HCT116 (cell line): ENCODE measurements around the gene MYCN. TPM values are rescaled to one million over a fixed set of nuclear protein-coding genes. Genes with fewer than 3 reads are reported as not detected.

Experiments used
- ATAC-seq: fragments of 200-7000 bp; cut with Tn5 transposase; 2 replicates; pipeline ENCODE4 v1.9.1; 2020; ENCODE audit warnings: mild to moderate bottlenecking, moderate library complexity
- BruUV-seq: library from RNA; stranded (reverse); fragments of 400-500 nt; replicated peaks from 2 replicates; lab custom pipeline; 2021; lab: Mats Ljungman, UMichigan
- CTCF ChIA-PET: fragments of 300-600 bp; sonication (Branson Sonifier 250); formaldehyde crosslinking; loops from one replicate; lab custom pipeline; 2021; ENCODE audit warnings: antibody characterized with exemption; lab: Charles Lee
- POLR2A ChIA-PET: fragments of 300-600, 350-600 bp; sonication (Branson Sonifier 250); formaldehyde crosslinking; loops from one replicate; lab custom pipeline; 2021; ENCODE audit warnings: antibody characterized with exemption; lab: Charles Lee
- RAD21 ChIA-PET, 2 experiments: fragments of 300-600 bp; sonication (Branson Sonifier 250); formaldehyde crosslinking; loops; one replicate each; lab custom pipeline; 2023; ENCODE audit warnings: low total read pairs in 2 of 2; ENCODE audit not compliant: uncharacterized antibody in 2 of 2, unreplicated experiment in 2 of 2, low non-redundant PET in 1 of 2; lab: Charles Lee
- DNase-seq: peaks from one replicate; pipeline ENCODE4 v3.0.0-alpha.2; 2010; ENCODE audit warnings: low read depth, low spot score
- H2AFZ ChIP-seq: fragments of 200-600 bp; shearing (Covaris generic), sonication (generic); 2 replicates; pipeline ENCODE4 v1.6.1; 2017; ENCODE audit warnings: low read depth, mixed run types, mixed read lengths, antibody characterized with exemption, low read length; ENCODE audit not compliant: poor library complexity, severe bottlenecking
- H3K27ac ChIP-seq: 2 replicates; pipeline ENCODE4 v1.5.1; 2012; ENCODE audit warnings: low read depth, low read length
- H3K27me3 ChIP-seq: fragments of 200-600 bp; sonication (generic); 2 replicates; pipeline ENCODE4 v1.6.1; 2016; ENCODE audit warnings: mixed run types, low read length, mixed read lengths; ENCODE audit not compliant: insufficient read depth
- H3K36me3 ChIP-seq, 2 experiments: fragments of 200-500 bp in 1 of 2; fragments of 200-600 bp in 1 of 2; sonication (Bioruptor generic) in 1 of 2; sonication (generic) in 1 of 2; 2 replicates each; pipeline versions ENCODE4 v1.5.1 to v1.6.1; 2014 to 2016; ENCODE audit warnings: low read length in 2 of 2, inconsistent platforms in 1 of 2, mixed read lengths in 1 of 2, mixed run types in 1 of 2; ENCODE audit not compliant: insufficient read depth in 2 of 2, control insufficient read depth in 1 of 2
- H3K4me1 ChIP-seq, 2 experiments: fragments of 200-600 bp in 1 of 2; sonication (generic) in 1 of 2; 2 replicates each; pipeline versions ENCODE4 v1.5.1 to v1.6.1; 2012 to 2017; ENCODE audit warnings: low read length in 2 of 2, inconsistent platforms in 1 of 2, mild to moderate bottlenecking in 1 of 2, mixed read lengths in 1 of 2, mixed run types in 1 of 2, moderate library complexity in 1 of 2; ENCODE audit not compliant: insufficient read depth in 2 of 2, control insufficient read depth in 1 of 2
- H3K4me2 ChIP-seq: fragments of 200-600 bp; sonication (generic); 2 replicates; pipeline ENCODE4 v1.6.1; 2017; ENCODE audit warnings: mixed run types, low read length, mixed read lengths
- H3K4me3 ChIP-seq, 2 experiments: fragments of 200-600 bp in 1 of 2; sonication (generic) in 1 of 2; replicated peaks in 1 of 2; 2 replicates each; pipeline ENCODE4 v1.5.1; 2011 to 2016; ENCODE audit warnings: low read length in 2 of 2, control low read depth in 1 of 2, low read depth in 1 of 2, mild to moderate bottlenecking in 1 of 2, mixed read lengths in 1 of 2, mixed run types in 1 of 2
- H3K79me2 ChIP-seq: fragments of 200-600 bp; sonication (generic); 2 replicates; pipeline ENCODE4 v1.6.1; 2017; ENCODE audit warnings: mild to moderate bottlenecking, mixed run types, low read length, moderate library complexity, mixed read lengths; ENCODE audit not compliant: insufficient read depth
- H3K9ac ChIP-seq: fragments of 200-600 bp; sonication (generic); 2 replicates; pipeline ENCODE4 v1.6.1; 2016; ENCODE audit warnings: low read length, mixed read lengths
- H3K9me2 ChIP-seq: fragments of 200-600 bp; sonication (generic), shearing (Covaris generic); 2 replicates; pipeline ENCODE4 v1.6.1; 2017; ENCODE audit warnings: mixed run types, mild to moderate bottlenecking, moderate library complexity; ENCODE audit not compliant: insufficient read depth
- H3K9me3 ChIP-seq, 2 experiments: fragments of 200-500 bp in 1 of 2; fragments of 200-600 bp in 1 of 2; sonication (Bioruptor generic) in 1 of 2; sonication (generic) in 1 of 2; 2 replicates each; pipeline ENCODE4 v1.6.1; 2014 to 2017; ENCODE audit warnings: low read length in 2 of 2, mixed read lengths in 2 of 2, inconsistent platforms in 1 of 2, low read depth in 1 of 2, mild to moderate bottlenecking in 1 of 2, mixed run types in 1 of 2, moderate library complexity in 1 of 2; ENCODE audit not compliant: control insufficient read depth in 1 of 2, insufficient read depth in 1 of 2
- H4K20me1 ChIP-seq: fragments of 200-600 bp; sonication (generic), shearing (Covaris generic); 2 replicates; pipeline ENCODE4 v1.6.1; 2017; ENCODE audit warnings: mixed run types, mild to moderate bottlenecking, moderate library complexity; ENCODE audit not compliant: insufficient read depth
- ATF3 ChIP-seq: IDR thresholded peaks from 2 replicates; pipeline ENCODE4 v1.6.1; 2012
- CEBPB ChIP-seq: IDR thresholded peaks from 2 replicates; pipeline ENCODE4 v1.6.1; 2012; ENCODE audit warnings: low read depth
- EGR1 ChIP-seq: IDR thresholded peaks from 2 replicates; pipeline ENCODE4 v1.6.1; 2012; ENCODE audit warnings: low read depth
- EZH2phosphoT487 ChIP-seq: fragments of 200-600 bp; IDR thresholded peaks from 2 replicates; pipeline ENCODE4 v1.6.1; 2018; ENCODE audit warnings: antibody characterized with exemption, borderline replicate concordance
- FOSL1 ChIP-seq: IDR thresholded peaks from 2 replicates; pipeline ENCODE4 v1.6.1; 2012; ENCODE audit warnings: low read depth
- JUND ChIP-seq: IDR thresholded peaks from 2 replicates; pipeline ENCODE4 v1.6.1; 2012
- POLR2AphosphoS5 ChIP-seq: IDR thresholded peaks from 2 replicates; pipeline ENCODE4 v1.6.1; 2011; ENCODE audit warnings: mild to moderate bottlenecking, low read depth, low read length, moderate library complexity
- RAD21 ChIP-seq: IDR thresholded peaks from 2 replicates; pipeline ENCODE4 v1.6.1; 2012; ENCODE audit warnings: low read depth, mild to moderate bottlenecking
- SIN3A ChIP-seq: IDR thresholded peaks from 2 replicates; pipeline ENCODE4 v1.6.1; 2012; ENCODE audit warnings: low read depth
- SP1 ChIP-seq: IDR thresholded peaks from 2 replicates; pipeline ENCODE4 v1.6.1; 2012; ENCODE audit warnings: low read depth
- SRF ChIP-seq: IDR thresholded peaks from 2 replicates; pipeline ENCODE4 v1.6.1; 2012; ENCODE audit warnings: low read depth
- YY1 ChIP-seq: IDR thresholded peaks from 2 replicates; pipeline ENCODE4 v1.6.1; 2011; ENCODE audit warnings: low read length, low read depth, moderate library complexity, mild to moderate bottlenecking; ENCODE audit not compliant: insufficient replicate concordance; ENCODE audit errors: extremely low read depth
- ZBTB33 ChIP-seq: IDR thresholded peaks from 2 replicates; pipeline ENCODE4 v1.6.1; 2011; ENCODE audit warnings: mild to moderate bottlenecking, low read length, moderate library complexity; ENCODE audit not compliant: insufficient replicate concordance; ENCODE audit errors: extremely low read depth
- ZFX ChIP-seq: fragments of 450-650 bp; IDR thresholded peaks from 2 replicates; pipeline ENCODE4 v1.6.1; 2017
- ZNF274 ChIP-seq: fragments of 200-500 bp; sonication (Bioruptor generic); IDR thresholded peaks from 2 replicates; pipeline ENCODE4 v1.6.1; 2014; ENCODE audit warnings: mild to moderate bottlenecking, low read depth, low read length, inconsistent platforms
- intact Hi-C: fragments of 100-400 bp; cut with micrococcal nuclease; formaldehyde crosslinking; loops from 2 replicates; pipeline ENCODE4 v1.10.0; 2022
- total RNA-seq: library from RNA; stranded (reverse); gene quantifications from one replicate; pipeline ENCODE4 v1.2.1, GENCODE V29; 2021; ENCODE audit not compliant: unreplicated experiment
- TF ChIP-seq, protein P1 (sequence below), 3 experiments: fragments of 200-600 bp in 1 of 3; sonication (generic) in 1 of 3; IDR thresholded peaks in 2 of 3; conservative IDR thresholded peaks in 1 of 3; 2 replicates each; pipeline ENCODE4 v1.5.1; 2012 to 2017; ENCODE audit warnings: low read depth in 2 of 3, low read length in 2 of 3, antibody characterized with exemption in 1 of 3, borderline replicate concordance in 1 of 3, control low read depth in 1 of 3, mild to moderate bottlenecking in 1 of 3, mixed read lengths in 1 of 3, mixed run types in 1 of 3, moderate library complexity in 1 of 3; ENCODE audit not compliant: insufficient read depth in 1 of 3

Gene MYCN
- total RNA-seq, 1 experiment from 2014 or later, result not detected

- Histone ChIP-seq H3K9me3 (no peaks in the 10 kb centered on the region), H2AFZ (no peak overlapping the region), H3K9ac (no peak overlapping the region), H3K4me3 (no peak overlapping the region), H3K4me1 (no peaks in the 10 kb centered on the region), H3K36me3 (no peaks in the 10 kb centered on the region), H4K20me1 (no peaks in the 10 kb centered on the region), H3K27me3 (no peaks in the 10 kb centered on the region), H3K4me2 (no peak overlapping the region), H3K9me2 (no peaks in the 10 kb centered on the region), H3K79me2 (no peaks in the 10 kb centered on the region), H3K27ac (no peak overlapping the region)
- BruUV-seq, result no TSS peak
- CTCF ChIA-PET, result no interaction called here
- DNase-seq (no peak), ATAC-seq (no peak)
- RAD21 ChIA-PET, result no interaction called here
- intact Hi-C loops, result no loop called here
- POLR2A ChIA-PET, result no interaction called here
- TF ChIP-seq FOSL1, result no peak
- no peak for TF ChIP-seq YY1
- no peak for TF ChIP-seq SRF
- no peak for TF ChIP-seq POLR2AphosphoS5
- TF ChIP-seq, protein P1, sequence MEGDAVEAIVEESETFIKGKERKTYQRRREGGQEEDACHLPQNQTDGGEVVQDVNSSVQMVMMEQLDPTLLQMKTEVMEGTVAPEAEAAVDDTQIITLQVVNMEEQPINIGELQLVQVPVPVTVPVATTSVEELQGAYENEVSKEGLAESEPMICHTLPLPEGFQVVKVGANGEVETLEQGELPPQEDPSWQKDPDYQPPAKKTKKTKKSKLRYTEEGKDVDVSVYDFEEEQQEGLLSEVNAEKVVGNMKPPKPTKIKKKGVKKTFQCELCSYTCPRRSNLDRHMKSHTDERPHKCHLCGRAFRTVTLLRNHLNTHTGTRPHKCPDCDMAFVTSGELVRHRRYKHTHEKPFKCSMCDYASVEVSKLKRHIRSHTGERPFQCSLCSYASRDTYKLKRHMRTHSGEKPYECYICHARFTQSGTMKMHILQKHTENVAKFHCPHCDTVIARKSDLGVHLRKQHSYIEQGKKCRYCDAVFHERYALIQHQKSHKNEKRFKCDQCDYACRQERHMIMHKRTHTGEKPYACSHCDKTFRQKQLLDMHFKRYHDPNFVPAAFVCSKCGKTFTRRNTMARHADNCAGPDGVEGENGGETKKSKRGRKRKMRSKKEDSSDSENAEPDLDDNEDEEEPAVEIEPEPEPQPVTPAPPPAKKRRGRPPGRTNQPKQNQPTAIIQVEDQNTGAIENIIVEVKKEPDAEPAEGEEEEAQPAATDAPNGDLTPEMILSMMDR (IDR thresholded peaks at IDR 0.05 in 2 of 3, conservative IDR thresholded peaks at IDR 0.05 in 1 of 3; ENCODE audit: borderline replicate concordance in 1 of 3, insufficient read depth in 1 of 3, low read depth in 2 of 3, low read length in 2 of 3), result no peak
- no peak for TF ChIP-seq ZFX
- TF ChIP-seq ATF3, result no peak
- TF ChIP-seq SIN3A, result no peak
- TF ChIP-seq SP1, result no peak
- no peak for TF ChIP-seq RAD21
- TF ChIP-seq EZH2phosphoT487, result no peak
- TF ChIP-seq CEBPB, result no peak
- no peak for TF ChIP-seq ZNF274
- no peak for TF ChIP-seq JUND
- no peak for TF ChIP-seq ZBTB33
- no peak for TF ChIP-seq EGR1
These were observed 25.2 kb downstream of the MYCN start for GRCh38 chr2:15965564-15966019.
